H1 (cell line): ENCODE measurements around the gene CPLANE2. TPM values are rescaled to one million over a fixed set of nuclear protein-coding genes. Genes with fewer than 3 reads are reported as not detected.

Source experiments
- CTCF ChIA-PET: fragments of 300-600 bp; sonication (Branson Sonifier 250); formaldehyde crosslinking; loops from one replicate; lab custom pipeline; 2021; ENCODE audit not compliant: partially characterized antibody; lab: Charles Lee
- POLR2A ChIA-PET: fragments of 300-600 bp; sonication (Branson Sonifier 250); formaldehyde crosslinking; loops from one replicate; lab custom pipeline; 2021; ENCODE audit warnings: inconsistent platforms; ENCODE audit not compliant: partially characterized antibody; lab: Charles Lee
- DNase-seq, 2 experiments: peaks; one replicate each; pipeline versions ENCODE4 v3.0.0 to v3.0.0-alpha.2; 2010 to 2022; ENCODE audit warnings: low spot score in 2 of 2, low read depth in 1 of 2, mixed read lengths in 1 of 2
- FAIRE-seq: peaks from 2 replicates; lab custom pipeline; 2011; peaks lifted over from hg19 to GRCh38; lab: Jason Lieb, UNC
- H2AFZ ChIP-seq: 2 replicates; pipeline ENCODE4 v1.8.1; 2012; ENCODE audit warnings: low read length, inconsistent platforms
- H2AK5ac ChIP-seq: 2 replicates; pipeline ENCODE4 v1.6.1; 2013; ENCODE audit warnings: low read depth, low read length
- H2BK120ac ChIP-seq: replicated peaks from 2 replicates; pipeline ENCODE3; 2013; ENCODE audit warnings: low read depth, low read length, inconsistent platforms
- H2BK12ac ChIP-seq: 2 replicates; pipeline ENCODE4 v1.6.1; 2013; ENCODE audit warnings: low read depth, low read length
- H2BK15ac ChIP-seq: 2 replicates; pipeline ENCODE4 v1.6.1; 2013; ENCODE audit warnings: low read length
- H2BK20ac ChIP-seq: 2 replicates; pipeline ENCODE4 v1.6.1; 2013; ENCODE audit warnings: low read length
- H2BK5ac ChIP-seq: 2 replicates; pipeline ENCODE4 v1.6.1; 2013; ENCODE audit warnings: low read depth, low read length
- H3K14ac ChIP-seq: 2 replicates; pipeline ENCODE4 v1.6.1; 2013; ENCODE audit warnings: inconsistent platforms; ENCODE audit not compliant: insufficient read length
- H3K18ac ChIP-seq: 2 replicates; pipeline ENCODE4 v1.6.1; 2013; ENCODE audit warnings: low read length; ENCODE audit errors: extremely low read depth
- H3K23ac ChIP-seq: 2 replicates; pipeline ENCODE4 v1.6.1; 2013; ENCODE audit warnings: inconsistent platforms; ENCODE audit not compliant: insufficient read length
- H3K23me2 ChIP-seq: 2 replicates; pipeline ENCODE4 v1.6.1; 2013; ENCODE audit warnings: low read depth, low read length
- H3K27ac ChIP-seq: 2 replicates; pipeline ENCODE4 v1.6.1; 2011; ENCODE audit warnings: low read depth, low read length, inconsistent platforms
- H3K27me3 ChIP-seq, 4 experiments: replicated peaks in 1 of 4; 1 replicate in 1 of 4; 2 replicates in 3 of 4; pipeline versions ENCODE4 v1.6.1 to v1.8.1; 2011 to 2013; ENCODE audit warnings: low read length in 3 of 4, mild to moderate bottlenecking in 3 of 4, inconsistent platforms in 2 of 4, mixed read lengths in 2 of 4, moderate library complexity in 1 of 4; ENCODE audit not compliant: control insufficient read depth in 3 of 4, insufficient read depth in 3 of 4; ENCODE audit errors: extremely low read depth in 1 of 4
- H3K36me3 ChIP-seq, 4 experiments: 2 replicates each; pipeline versions ENCODE4 v1.6.1 to v1.8.1; 2011 to 2013; ENCODE audit warnings: mild to moderate bottlenecking in 4 of 4, low read length in 3 of 4, moderate library complexity in 2 of 4, control low read depth in 1 of 4, inconsistent platforms in 1 of 4; ENCODE audit not compliant: insufficient read depth in 4 of 4, control insufficient read depth in 2 of 4
- H3K4ac ChIP-seq: replicated peaks from 2 replicates; pipeline ENCODE3; 2013; ENCODE audit warnings: low read length, low read depth, mixed read lengths, inconsistent platforms; ENCODE audit not compliant: insufficient read length
- H3K4me1 ChIP-seq, 4 experiments: replicated peaks in 1 of 4; 1 replicate in 1 of 4; 2 replicates in 3 of 4; pipeline versions ENCODE4 v1.6.1 to v1.8.1; 2011 to 2013; ENCODE audit warnings: low read length in 3 of 4, inconsistent platforms in 2 of 4, mixed read lengths in 1 of 4; ENCODE audit not compliant: insufficient read depth in 4 of 4, control insufficient read depth in 3 of 4
- H3K4me2 ChIP-seq, 2 experiments: 2 replicates each; pipeline versions ENCODE4 v1.6.1 to v1.8.1; 2011 to 2013; ENCODE audit warnings: low read depth in 2 of 2, low read length in 2 of 2, control low read depth in 1 of 2, inconsistent platforms in 1 of 2, mild to moderate bottlenecking in 1 of 2; ENCODE audit not compliant: insufficient read depth in 1 of 2
- H3K4me3 ChIP-seq, 4 experiments: fragments of 200-600, 300-600 bp in 1 of 4; sonication (generic), shearing (Covaris generic), sonication (Bioruptor Twin) in 1 of 4; 2 replicates each; pipeline versions ENCODE4 v1.5.1 to v1.8.1; 2011 to 2016; ENCODE audit warnings: low read length in 4 of 4, low read depth in 3 of 4, control low read depth in 2 of 4, inconsistent platforms in 2 of 4, mild to moderate bottlenecking in 2 of 4, mixed read lengths in 1 of 4, moderate library complexity in 1 of 4; ENCODE audit not compliant: insufficient read depth in 2 of 4; ENCODE audit errors: extremely low read depth in 1 of 4
- H3K56ac ChIP-seq: replicated peaks from 2 replicates; pipeline ENCODE3; 2013; ENCODE audit warnings: low read depth, mild to moderate bottlenecking, mixed read lengths, low read length, inconsistent platforms; ENCODE audit not compliant: insufficient read length
- H3K79me1 ChIP-seq: 2 replicates; pipeline ENCODE4 v1.6.1; 2013; ENCODE audit warnings: low read depth, low read length, control low read depth
- H3K79me2 ChIP-seq, 2 experiments: 2 replicates each; pipeline versions ENCODE4 v1.6.1 to v1.8.1; 2012 to 2013; ENCODE audit warnings: low read length in 2 of 2, mild to moderate bottlenecking in 2 of 2, inconsistent platforms in 1 of 2; ENCODE audit not compliant: insufficient read depth in 2 of 2, control insufficient read depth in 1 of 2
- H3K9ac ChIP-seq, 4 experiments: replicated peaks in 1 of 4; 1 replicate in 1 of 4; 2 replicates in 3 of 4; pipeline versions ENCODE4 v1.6.1 to v1.8.1; 2011 to 2013; ENCODE audit warnings: low read depth in 3 of 4, low read length in 3 of 4, control low read depth in 2 of 4, mild to moderate bottlenecking in 2 of 4, moderate library complexity in 2 of 4, inconsistent platforms in 1 of 4; ENCODE audit errors: extremely low read depth in 1 of 4
- H3K9me3 ChIP-seq, 2 experiments: 2 replicates each; pipeline versions ENCODE4 v1.6.1 to v1.8.1; 2012 to 2013; ENCODE audit warnings: mild to moderate bottlenecking in 2 of 2, moderate library complexity in 2 of 2, control low read depth in 1 of 2, inconsistent platforms in 1 of 2, low read depth in 1 of 2, low read length in 1 of 2, mixed read lengths in 1 of 2; ENCODE audit not compliant: insufficient read depth in 2 of 2
- H4K20me1 ChIP-seq, 2 experiments: replicated peaks in 1 of 2; 2 replicates each; pipeline versions ENCODE3 to v1.8.1; 2011 to 2013; ENCODE audit warnings: inconsistent platforms in 2 of 2, low read length in 2 of 2, mild to moderate bottlenecking in 1 of 2; ENCODE audit not compliant: insufficient read depth in 2 of 2, control insufficient read depth in 1 of 2
- H4K5ac ChIP-seq: 2 replicates; pipeline ENCODE4 v1.6.1; 2013; ENCODE audit warnings: low read length, low read depth, mixed read lengths, inconsistent platforms; ENCODE audit not compliant: insufficient read length
- H4K8ac ChIP-seq: 2 replicates; pipeline ENCODE4 v1.8.0; 2013; ENCODE audit warnings: mild to moderate bottlenecking, moderate library complexity, low read length, inconsistent platforms; ENCODE audit not compliant: insufficient read depth; ENCODE audit errors: extremely low read depth
- H4K91ac ChIP-seq: replicated peaks from 2 replicates; pipeline ENCODE3; 2013; ENCODE audit warnings: low read length, mixed read lengths, inconsistent platforms; ENCODE audit not compliant: insufficient read length
- ASH2L ChIP-seq: fragments of 200-600, 300-600 bp; sonication (generic); IDR thresholded peaks from one replicate; pipeline ENCODE4 v1.7.1; 2017; ENCODE audit warnings: low read length
- ATF2 ChIP-seq: IDR thresholded peaks from 2 replicates; pipeline ENCODE4 v1.6.1; 2012; ENCODE audit warnings: low read length, inconsistent platforms
- CBX8 ChIP-seq: fragments of 300-800, 300-1000 bp; sonication (generic); IDR thresholded peaks from 2 replicates; pipeline ENCODE4 v1.7.1; 2016; ENCODE audit warnings: low read depth, low read length, borderline replicate concordance
- CHD1 ChIP-seq: IDR thresholded peaks from 2 replicates; pipeline ENCODE4 v1.6.1; 2012; ENCODE audit warnings: low read depth, low read length, improper control_type of control experiment
- GTF2F1 ChIP-seq: IDR thresholded peaks from 2 replicates; pipeline ENCODE4 v1.6.1; 2012; ENCODE audit warnings: low read depth, low read length, improper control_type of control experiment, borderline replicate concordance
- HDAC6 ChIP-seq: IDR thresholded peaks from one replicate; pipeline ENCODE4 v1.7.1; 2012; ENCODE audit warnings: low read depth, mild to moderate bottlenecking, inconsistent platforms, low read length, moderate library complexity
- JUND ChIP-seq: IDR thresholded peaks from 2 replicates; pipeline ENCODE4 v1.6.1; 2011; ENCODE audit warnings: mild to moderate bottlenecking, improper control_type of control experiment, low read length
- KDM5A ChIP-seq: fragments of 200-600 bp; IDR thresholded peaks from 2 replicates; pipeline ENCODE4 v1.7.1; 2012; ENCODE audit warnings: mild to moderate bottlenecking, low read length, inconsistent platforms, mixed read lengths
- NANOG ChIP-seq: IDR thresholded peaks from 2 replicates; pipeline ENCODE4 v1.6.1; 2011; ENCODE audit warnings: low read length, low read depth, mild to moderate bottlenecking, inconsistent platforms; ENCODE audit not compliant: insufficient read depth, poor library complexity, severe bottlenecking
- NRF1 ChIP-seq: IDR thresholded peaks from 2 replicates; pipeline ENCODE4 v1.6.1; 2011; ENCODE audit warnings: mild to moderate bottlenecking, low read depth, low read length, improper control_type of control experiment
- SAP30 ChIP-seq: fragments of 300-600 bp; sonication (generic); IDR thresholded peaks from 2 replicates; pipeline ENCODE4 v1.7.1; 2012; ENCODE audit warnings: low read length, moderate library complexity, mild to moderate bottlenecking, inconsistent platforms; ENCODE audit not compliant: insufficient read depth, insufficient replicate concordance
- SP4 ChIP-seq: IDR thresholded peaks from 2 replicates; pipeline ENCODE4 v1.6.1; 2012; ENCODE audit warnings: low read length, inconsistent platforms
- TCF12 ChIP-seq: IDR thresholded peaks from 2 replicates; pipeline ENCODE4 v1.6.1; 2011; ENCODE audit warnings: low read depth, mild to moderate bottlenecking, low read length
- TEAD4 ChIP-seq: IDR thresholded peaks from 2 replicates; pipeline ENCODE4 v1.6.1; 2012; ENCODE audit warnings: low read depth, low read length, inconsistent platforms, mixed read lengths
- polyA plus RNA-seq, 7 experiments: library from polyadenylated mRNA; depleted of rRNA in 3 of 7; stranded (reverse) in 5 of 7; unstranded in 2 of 7; fragments of >200 nt in 5 of 7; fragments of 200-250 nt in 2 of 7; gene quantifications; 1 replicate in 5 of 7; 2 replicates in 1 of 7; 4 replicates in 1 of 7; pipeline versions ENCODE4 v1.2.1 to v1.2.3, GENCODE V29; 2011 to 2013; ENCODE audit warnings: missing spikeins in 2 of 7, mixed read lengths in 2 of 7
- total RNA-seq: library from RNA; stranded (reverse); fragmentation: NEBNext Ultra II Directional; extraction: Animal tissue kit (Norgen Biotek cat#: 25700); gene quantifications from 2 replicates; pipeline ENCODE4 v1.2.1, GENCODE V29; 2021

Gene CPLANE2
- total and polyA plus RNA-seq, 2 of the 8 experiments (the other 6 are each of a cell fraction or from before 2014, with no cell fraction given) = 2.3 to 2.5 TPM

DNA sequence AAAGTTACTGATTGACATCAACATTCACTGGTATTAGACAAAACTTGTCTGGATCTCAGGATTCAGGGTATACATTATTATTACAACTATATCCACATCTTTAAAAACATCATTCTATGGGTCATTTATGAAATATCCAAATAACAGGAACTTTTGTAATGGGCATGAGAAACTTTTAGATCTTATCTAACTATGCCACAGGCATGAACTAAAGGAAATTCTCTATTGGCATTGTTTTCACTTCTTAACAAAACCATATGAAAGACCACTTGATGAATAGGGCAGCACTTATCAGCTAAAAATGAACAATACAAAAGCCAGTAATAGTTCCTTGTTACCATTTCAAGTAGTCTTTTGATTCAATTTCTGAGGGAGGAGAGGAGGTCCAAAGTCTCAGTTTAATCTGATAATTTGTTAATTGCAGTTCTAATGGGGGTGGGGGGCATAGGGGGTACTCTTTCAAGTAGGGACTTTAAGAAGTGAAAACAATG lies 30.8 kb upstream of the CPLANE2 start:
- Histone ChIP-seq H2BK20ac (no peak overlapping the region), H2BK12ac (no peak overlapping the region), H4K5ac (no peak overlapping the region), H3K27ac (no peak overlapping the region), H3K56ac (no peak overlapping the region), H3K9ac (no peak overlapping the region), H3K4me2 (no peak overlapping the region), H3K79me2 (peaks cover 0 to under 1% of the 10 kb centered on the region in 2 experiments; a peak in 1 of 4 replicates), H3K23ac (no peak overlapping the region), H2BK5ac (no peak overlapping the region), H2AFZ (no peak overlapping the region), H3K18ac (no peak overlapping the region), H2BK15ac (no peak overlapping the region), H3K4me3 (no peak overlapping the region), H2AK5ac (no peak overlapping the region), H3K9me3 (no peaks in the 10 kb centered on the region), H3K14ac (no peak overlapping the region), H4K8ac (no peak overlapping the region), H3K36me3 (no peaks in the 10 kb centered on the region), H3K23me2 (no peaks in the 10 kb centered on the region; the same call in 1 of the 2 replicates), H3K79me1 (no peaks in the 10 kb centered on the region; the same call in 1 of the 2 replicates), H3K4me1 (no peaks in the 10 kb centered on the region), H3K4ac (no peak overlapping the region), H4K20me1 (peaks cover 2 to 3% of the 10 kb centered on the region in 2 experiments), H3K27me3 (no peaks in the 10 kb centered on the region), H2BK120ac (no peak overlapping the region), H4K91ac (no peak overlapping the region)
- ChIA-PET CTCF (no interaction called here), POLR2A (interaction anchor here (1.3 kb wide), 1 partner anchor 20 kb away, joined by 5 read pairs; no protein-coding TSS in a partner anchor)
- FAIRE-seq (no peak), DNase-seq (no peak)
- TF ChIP-seq KDM5A (no peak), GTF2F1 (no peak), NANOG (no peak), CHD1 (no peak), SP4 (no peak), TCF12 (no peak), SAP30 (no peak), CBX8 (no peak), ASH2L (no peak), ATF2 (no peak), NRF1 (no peak), TEAD4 (no peak), HDAC6 (no peak), JUND (no peak)
